Osteoblast (primary cell): ENCODE results near the gene IRF6. TPM values are rescaled to one million over a fixed set of nuclear protein-coding genes. Genes with fewer than 3 reads are reported as not detected.
A peak's percentile ranks its signal among the peaks of the same experiment; 100 is the strongest.

Experiments
- DNase-seq: peaks from one replicate; pipeline ENCODE4 v3.0.0; 2011; ENCODE audit warnings: low spot score, mixed read lengths; ENCODE audit not compliant: insufficient read length; ENCODE audit errors: missing footprints
- H2AFZ ChIP-seq: 2 replicates; pipeline ENCODE4 v1.6.0; 2011; ENCODE audit warnings: mild to moderate bottlenecking, low read length
- H3K27ac ChIP-seq: 2 replicates; pipeline ENCODE4 v1.5.1; 2011; ENCODE audit warnings: mild to moderate bottlenecking, low read depth, low read length, moderate library complexity
- H3K27me3 ChIP-seq: 2 replicates; pipeline ENCODE4 v1.6.0; 2012; ENCODE audit warnings: mild to moderate bottlenecking, control low read depth, inconsistent platforms, low read length, moderate library complexity; ENCODE audit not compliant: insufficient read depth
- H3K36me3 ChIP-seq: 2 replicates; pipeline ENCODE4 v1.5.1; 2011; ENCODE audit warnings: mild to moderate bottlenecking, low read length, control low read depth, moderate library complexity; ENCODE audit not compliant: insufficient read depth
- H3K4me1 ChIP-seq: 2 replicates; pipeline ENCODE4 v1.5.1; 2011; ENCODE audit warnings: mild to moderate bottlenecking, low read length, control low read depth, moderate library complexity; ENCODE audit not compliant: insufficient read depth
- H3K4me2 ChIP-seq: 2 replicates; pipeline ENCODE4 v1.6.0; 2011; ENCODE audit warnings: mild to moderate bottlenecking, low read length; ENCODE audit not compliant: insufficient read depth
- H3K4me3 ChIP-seq: fragments of 200-600 bp; sonication (generic); 3 replicates; pipeline ENCODE4 v1.5.1; 2012; ENCODE audit warnings: mild to moderate bottlenecking, low read length, inconsistent platforms; ENCODE audit not compliant: insufficient read depth
- H3K79me2 ChIP-seq: 2 replicates; pipeline ENCODE4 v1.6.0; 2012; ENCODE audit warnings: mild to moderate bottlenecking, low read length, control low read depth, inconsistent platforms; ENCODE audit not compliant: insufficient read depth
- H3K9me3 ChIP-seq: 2 replicates; pipeline ENCODE4 v1.5.1; 2011; ENCODE audit warnings: low read depth, low read length, control low read depth
- H4K20me1 ChIP-seq: 2 replicates; pipeline ENCODE4 v1.6.0; 2012; ENCODE audit warnings: mild to moderate bottlenecking, low read length, control low read depth; ENCODE audit not compliant: insufficient read depth
- total RNA-seq: library from RNA; depleted of rRNA; stranded (reverse); fragments of >200 nt; gene quantifications from 2 replicates; pipeline ENCODE4 v1.2.3, GENCODE V29; 2012
- TF ChIP-seq, protein P1 (sequence below): IDR thresholded peaks from 2 replicates; pipeline ENCODE4 v1.5.1; 2011; ENCODE audit warnings: mild to moderate bottlenecking, low read depth, low read length, moderate library complexity; ENCODE audit errors: extremely low read depth

The IRF6 gene
- total RNA-seq, 1 donor: 0.72 TPM

DNA sequence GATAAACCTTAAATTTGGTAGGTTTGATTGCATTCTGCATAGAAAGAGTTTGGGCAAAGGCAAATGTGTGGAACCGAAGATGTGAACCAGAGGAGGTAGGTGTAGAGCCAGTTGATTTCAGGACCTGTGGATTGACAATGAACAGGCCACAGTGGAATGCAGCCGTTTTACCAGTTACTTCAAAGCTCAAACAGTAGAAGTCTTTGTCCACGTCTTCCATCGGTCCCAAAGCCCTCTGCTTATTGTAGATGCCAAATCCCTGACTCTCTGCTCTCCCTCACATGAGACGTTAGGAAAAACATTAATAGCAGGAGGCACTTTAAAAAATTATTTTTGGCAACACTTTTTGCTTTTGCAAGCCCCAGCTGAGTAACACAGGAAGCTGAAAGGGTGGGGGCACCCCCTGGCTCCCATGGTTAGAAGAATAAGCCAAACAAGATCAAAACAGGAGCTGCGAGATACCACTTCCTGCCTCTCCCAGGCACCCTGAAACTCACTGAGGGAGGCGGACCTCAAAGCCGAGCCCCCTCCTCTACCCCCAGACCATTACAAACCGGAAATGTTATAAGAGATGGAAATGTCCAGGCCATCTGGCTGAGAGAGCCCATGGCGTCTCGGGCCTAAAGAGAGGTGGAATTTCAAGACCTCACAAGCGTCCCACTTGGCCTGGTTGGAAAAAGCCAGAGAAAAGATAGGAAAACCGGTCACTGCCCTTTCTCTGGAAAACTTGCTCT, 36.6 kb downstream of the IRF6 start:
- no peaks in the 10 kb centered on the region for H3K79me2 ChIP-seq
- no peaks in the 10 kb centered on the region for H3K27me3 ChIP-seq
- H3K9me3 ChIP-seq: no peaks in the 10 kb centered on the region
- peak; percentile 92 for DNase-seq
- no peaks in the 10 kb centered on the region for H4K20me1 ChIP-seq
- peak overlapping the region; percentile 93 for H3K27ac ChIP-seq
- TF ChIP-seq, protein P1, sequence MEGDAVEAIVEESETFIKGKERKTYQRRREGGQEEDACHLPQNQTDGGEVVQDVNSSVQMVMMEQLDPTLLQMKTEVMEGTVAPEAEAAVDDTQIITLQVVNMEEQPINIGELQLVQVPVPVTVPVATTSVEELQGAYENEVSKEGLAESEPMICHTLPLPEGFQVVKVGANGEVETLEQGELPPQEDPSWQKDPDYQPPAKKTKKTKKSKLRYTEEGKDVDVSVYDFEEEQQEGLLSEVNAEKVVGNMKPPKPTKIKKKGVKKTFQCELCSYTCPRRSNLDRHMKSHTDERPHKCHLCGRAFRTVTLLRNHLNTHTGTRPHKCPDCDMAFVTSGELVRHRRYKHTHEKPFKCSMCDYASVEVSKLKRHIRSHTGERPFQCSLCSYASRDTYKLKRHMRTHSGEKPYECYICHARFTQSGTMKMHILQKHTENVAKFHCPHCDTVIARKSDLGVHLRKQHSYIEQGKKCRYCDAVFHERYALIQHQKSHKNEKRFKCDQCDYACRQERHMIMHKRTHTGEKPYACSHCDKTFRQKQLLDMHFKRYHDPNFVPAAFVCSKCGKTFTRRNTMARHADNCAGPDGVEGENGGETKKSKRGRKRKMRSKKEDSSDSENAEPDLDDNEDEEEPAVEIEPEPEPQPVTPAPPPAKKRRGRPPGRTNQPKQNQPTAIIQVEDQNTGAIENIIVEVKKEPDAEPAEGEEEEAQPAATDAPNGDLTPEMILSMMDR: no peak
- H3K36me3 ChIP-seq: no peaks in the 10 kb centered on the region
- peak overlapping the region; percentile 88 for H2AFZ ChIP-seq
- peaks cover 22% of the 10 kb centered on the region for H3K4me1 ChIP-seq
- peak overlapping the region; percentile 18 for H3K4me3 ChIP-seq
- peak overlapping the region; percentile 66 for H3K4me2 ChIP-seq

DNA sequence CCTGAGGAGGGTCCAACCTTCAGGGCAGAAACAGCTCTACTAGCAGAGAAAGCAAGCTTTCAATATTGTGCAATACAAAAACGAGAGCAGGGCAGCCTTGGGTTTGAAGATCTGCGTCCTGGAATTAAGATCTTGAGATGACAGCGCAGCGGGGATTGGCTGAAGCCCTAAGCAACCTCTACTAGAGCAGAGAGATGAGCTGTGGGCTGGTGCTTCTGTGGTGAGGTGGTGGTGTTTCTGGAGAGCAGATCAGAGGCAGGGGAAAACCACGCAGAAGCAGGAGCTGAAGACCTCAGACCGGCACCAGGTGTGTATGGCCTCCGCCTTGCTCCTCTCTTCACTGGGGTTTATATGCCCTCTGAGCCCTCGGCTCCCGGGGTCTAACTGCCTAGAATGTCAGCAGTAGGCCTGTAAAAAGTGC, 37.6 kb downstream of the IRF6 start:
- Histone ChIP-seq H3K36me3 (no peaks in the 10 kb centered on the region), H3K27ac (peak overlapping the region; percentile 93), H2AFZ (peak overlapping the region; percentile 88), H4K20me1 (no peaks in the 10 kb centered on the region), H3K9me3 (no peaks in the 10 kb centered on the region), H3K4me3 (no peak overlapping the region), H3K4me2 (peak overlapping the region; percentile 66), H3K27me3 (no peaks in the 10 kb centered on the region), H3K79me2 (no peaks in the 10 kb centered on the region), H3K4me1 (peaks cover 22% of the 10 kb centered on the region)
- no peak for DNase-seq
- TF ChIP-seq, protein P1: no peak

DNA sequence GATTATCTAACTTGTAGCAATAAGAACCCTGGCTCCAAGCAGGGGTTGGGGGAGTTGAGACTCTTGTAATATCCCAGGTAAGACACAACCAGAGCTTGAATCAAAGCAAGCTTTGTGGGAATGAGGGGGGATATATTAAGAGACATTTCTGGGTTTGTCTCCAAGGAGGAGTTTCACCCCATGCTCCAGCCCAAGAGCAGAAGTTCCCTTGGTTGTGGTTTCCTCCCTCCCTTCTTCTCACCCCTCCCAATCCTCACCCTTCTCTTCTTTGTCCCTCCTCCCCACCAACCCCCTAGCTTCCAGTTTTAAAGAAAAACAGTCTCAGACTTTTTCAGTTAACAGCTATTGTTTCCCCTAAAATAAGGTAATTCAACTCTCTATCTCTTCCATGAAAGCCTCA, 38.2 kb downstream of the IRF6 start:
- no peak overlapping the region for H3K4me2 ChIP-seq
- TF ChIP-seq, protein P1: no peak
- H3K79me2 ChIP-seq: no peaks in the 10 kb centered on the region
- H3K4me3 ChIP-seq: no peak overlapping the region
- peaks cover 22% of the 10 kb centered on the region for H3K4me1 ChIP-seq
- no peaks in the 10 kb centered on the region for H3K27me3 ChIP-seq
- H3K9me3 ChIP-seq: no peaks in the 10 kb centered on the region
- H2AFZ ChIP-seq: no peak overlapping the region
- H4K20me1 ChIP-seq: no peaks in the 10 kb centered on the region
- H3K36me3 ChIP-seq: no peaks in the 10 kb centered on the region
- DNase-seq: no peak
- H3K27ac ChIP-seq: no peak overlapping the region

DNA sequence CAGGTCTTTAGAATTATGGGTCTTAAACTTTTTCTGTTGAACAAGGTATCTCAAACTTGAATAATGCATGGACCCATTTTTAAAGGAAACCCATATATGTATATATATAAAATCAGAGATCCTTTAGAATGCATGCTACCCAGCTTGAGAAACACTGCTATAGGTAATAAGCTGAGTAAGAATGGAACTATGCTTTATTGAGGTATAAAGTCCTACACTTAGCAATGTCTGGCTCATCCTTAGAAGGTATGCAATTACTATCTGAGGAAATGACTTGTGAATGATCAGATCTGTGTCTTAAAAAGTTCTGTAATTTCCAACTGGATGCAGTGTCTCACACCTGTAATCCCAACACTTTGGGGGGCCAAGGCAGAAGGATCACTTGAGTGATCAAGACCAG, 38.8 kb downstream of the IRF6 start:
- DNase-seq: no peak
- Histone ChIP-seq H3K79me2 (no peaks in the 10 kb centered on the region), H3K4me2 (no peak overlapping the region), H3K9me3 (no peaks in the 10 kb centered on the region), H3K27me3 (no peaks in the 10 kb centered on the region), H3K4me1 (peaks cover 22% of the 10 kb centered on the region), H2AFZ (no peak overlapping the region), H4K20me1 (no peaks in the 10 kb centered on the region), H3K36me3 (no peaks in the 10 kb centered on the region), H3K4me3 (no peak overlapping the region), H3K27ac (no peak overlapping the region)
- TF ChIP-seq, protein P1: no peak
